Astrocyte (in vitro differentiated cells and primary cell): Measurements from ENCODE around the gene SLC17A5. TPM values are rescaled to one million over a fixed set of nuclear protein-coding genes. Genes with fewer than 3 reads are reported as not detected.

ENCODE experiments used
- DNase-seq: peaks from one replicate; pipeline ENCODE4 v3.0.0-alpha.2; 2010; ENCODE audit warnings: low read depth
- FAIRE-seq: peaks from 2 replicates; lab custom pipeline; 2011; peaks lifted over from hg19 to GRCh38; lab: Jason Lieb, UNC
- H2AFZ ChIP-seq: 2 replicates; pipeline ENCODE4 v1.6.0; 2012; ENCODE audit warnings: low read depth, low read length, inconsistent platforms
- H3K27ac ChIP-seq: 2 replicates; pipeline ENCODE4 v1.5.1; 2011; ENCODE audit warnings: low read depth, low read length, inconsistent platforms
- H3K27me3 ChIP-seq: 2 replicates; pipeline ENCODE4 v1.6.0; 2011; ENCODE audit warnings: low read length, inconsistent platforms; ENCODE audit not compliant: insufficient read depth
- H3K36me3 ChIP-seq: 2 replicates; pipeline ENCODE4 v1.5.1; 2011; ENCODE audit warnings: low read length, inconsistent platforms; ENCODE audit not compliant: insufficient read depth
- H3K4me1 ChIP-seq: 2 replicates; pipeline ENCODE4 v1.5.1; 2011; ENCODE audit warnings: low read length, inconsistent platforms; ENCODE audit not compliant: insufficient read depth
- H3K4me2 ChIP-seq: 2 replicates; pipeline ENCODE4 v1.6.0; 2012; ENCODE audit warnings: low read length, inconsistent platforms
- H3K4me3 ChIP-seq: 2 replicates; pipeline ENCODE4 v1.5.1; 2011; ENCODE audit warnings: low read depth, mild to moderate bottlenecking, low read length, inconsistent platforms; ENCODE audit not compliant: insufficient read depth
- H3K79me2 ChIP-seq: 2 replicates; pipeline ENCODE4 v1.6.0; 2012; ENCODE audit warnings: mild to moderate bottlenecking, low read length, inconsistent platforms; ENCODE audit not compliant: insufficient read depth
- H3K9ac ChIP-seq: 2 replicates; pipeline ENCODE4 v1.6.0; 2012; ENCODE audit warnings: mild to moderate bottlenecking, low read length, inconsistent platforms
- H3K9me3 ChIP-seq: 2 replicates; pipeline ENCODE4 v1.5.1; 2012; ENCODE audit warnings: low read depth, mild to moderate bottlenecking, low read length, inconsistent platforms; ENCODE audit not compliant: insufficient read depth
- H4K20me1 ChIP-seq: 2 replicates; pipeline ENCODE4 v1.6.0; 2012; ENCODE audit warnings: low read length, inconsistent platforms; ENCODE audit not compliant: insufficient read depth
- H3K27ac Mint-ChIP-seq: one replicate; pipeline ENCODE4 v1.8.0; 2021; ENCODE audit warnings: mild to moderate bottlenecking, mixed read lengths; ENCODE audit not compliant: unreplicated experiment
- H3K27me3 Mint-ChIP-seq: one replicate; pipeline ENCODE4 v1.8.0; 2021; ENCODE audit warnings: low read depth, mixed read lengths; ENCODE audit not compliant: unreplicated experiment
- H3K36me3 Mint-ChIP-seq: one replicate; pipeline ENCODE4 v1.8.0; 2021; ENCODE audit warnings: low read depth, mixed read lengths; ENCODE audit not compliant: unreplicated experiment
- H3K4me1 Mint-ChIP-seq: one replicate; pipeline ENCODE4 v1.8.0; 2021; ENCODE audit warnings: low read depth, mixed read lengths; ENCODE audit not compliant: unreplicated experiment
- H3K4me3 Mint-ChIP-seq: one replicate; pipeline ENCODE4 v1.8.0; 2021; ENCODE audit warnings: mild to moderate bottlenecking, moderate library complexity, mixed read lengths; ENCODE audit not compliant: unreplicated experiment
- H3K9me3 Mint-ChIP-seq: one replicate; pipeline ENCODE4 v1.8.0; 2021; ENCODE audit warnings: mild to moderate bottlenecking, mixed read lengths; ENCODE audit not compliant: unreplicated experiment
- EZH2 ChIP-seq: IDR thresholded peaks from 2 replicates; pipeline ENCODE4 v1.6.1; 2012; ENCODE audit warnings: mild to moderate bottlenecking, low read length, inconsistent platforms; ENCODE audit not compliant: insufficient read depth
- total RNA-seq: library from RNA; stranded (reverse); gene quantifications from 2 replicates; pipeline ENCODE4 v1.2.1, GENCODE V29; 2021
- TF ChIP-seq, protein P1 (sequence below): IDR thresholded peaks from 2 replicates; pipeline ENCODE4 v1.5.1; 2011; ENCODE audit warnings: low read depth, mild to moderate bottlenecking, inconsistent platforms, low read length, moderate library complexity; ENCODE audit not compliant: insufficient read depth

The SLC17A5 gene
- total RNA-seq, 1 donor from 2014 or later: 25.5 TPM

DNA sequence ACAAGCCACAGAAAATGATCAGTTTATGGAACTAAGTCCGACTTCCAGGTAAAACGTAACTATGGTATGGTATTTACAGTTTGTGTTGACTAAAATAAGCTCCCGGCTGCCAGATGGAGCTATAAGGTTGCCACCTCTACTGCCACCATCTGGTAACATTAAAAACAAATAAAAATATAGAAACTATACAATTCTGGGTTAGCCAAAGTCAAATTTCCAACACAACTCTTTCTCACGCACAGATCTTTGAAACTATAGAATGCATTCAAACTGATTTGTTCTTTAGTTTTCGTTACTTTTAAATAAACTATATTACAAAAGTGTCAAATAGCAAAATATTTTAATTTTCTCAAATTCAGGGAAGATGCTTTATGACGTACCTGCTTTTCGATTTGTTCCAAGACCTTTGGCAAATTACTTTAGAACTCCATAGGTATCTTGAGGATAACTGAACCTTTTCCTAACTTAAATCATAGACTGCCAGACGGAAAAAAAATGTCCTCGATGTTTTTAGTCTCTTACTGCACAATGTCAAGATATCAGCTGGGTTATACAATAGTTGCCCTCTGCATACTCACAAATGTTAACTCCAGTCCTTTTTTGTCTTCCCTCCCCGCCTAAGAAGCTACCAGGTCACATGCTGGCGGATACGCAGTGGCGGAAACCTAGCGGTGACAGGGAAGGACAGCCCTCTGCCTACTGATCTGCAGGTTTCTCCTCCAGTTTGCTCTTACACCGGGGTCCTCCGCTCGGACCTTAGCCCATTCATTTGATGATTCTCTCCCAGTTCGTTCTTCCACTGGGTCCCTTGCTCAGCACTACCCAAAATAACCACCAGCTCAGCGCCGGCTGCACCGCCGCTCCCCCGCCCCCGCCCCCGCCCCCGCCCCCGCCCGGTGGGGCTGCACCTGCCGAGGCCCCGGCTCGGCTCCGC is 888 bp downstream of the SLC17A5 start:
- peak overlapping the region; percentile 94 for H3K27ac ChIP-seq
- Mint-ChIP-seq H3K27me3 (no peaks in the 10 kb centered on the region), H3K4me1 (peaks cover 12% of the 10 kb centered on the region), H3K27ac (peak overlapping the region; percentile 82), H3K9me3 (no peaks in the 10 kb centered on the region), H3K36me3 (peaks cover 2% of the 10 kb centered on the region), H3K4me3 (peak overlapping the region; percentile 93)
- peak overlapping the region; percentile 82 for H3K4me3 ChIP-seq
- FAIRE-seq: no peak
- H3K9ac ChIP-seq: peak overlapping the region; percentile 97
- no peaks in the 10 kb centered on the region for H3K36me3 ChIP-seq
- peak; percentile 24 for DNase-seq
- H3K4me1 ChIP-seq: peaks cover 16% of the 10 kb centered on the region
- peaks cover 19% of the 10 kb centered on the region for H3K79me2 ChIP-seq
- H2AFZ ChIP-seq: peak overlapping the region; percentile 97
- TF ChIP-seq, protein P1, sequence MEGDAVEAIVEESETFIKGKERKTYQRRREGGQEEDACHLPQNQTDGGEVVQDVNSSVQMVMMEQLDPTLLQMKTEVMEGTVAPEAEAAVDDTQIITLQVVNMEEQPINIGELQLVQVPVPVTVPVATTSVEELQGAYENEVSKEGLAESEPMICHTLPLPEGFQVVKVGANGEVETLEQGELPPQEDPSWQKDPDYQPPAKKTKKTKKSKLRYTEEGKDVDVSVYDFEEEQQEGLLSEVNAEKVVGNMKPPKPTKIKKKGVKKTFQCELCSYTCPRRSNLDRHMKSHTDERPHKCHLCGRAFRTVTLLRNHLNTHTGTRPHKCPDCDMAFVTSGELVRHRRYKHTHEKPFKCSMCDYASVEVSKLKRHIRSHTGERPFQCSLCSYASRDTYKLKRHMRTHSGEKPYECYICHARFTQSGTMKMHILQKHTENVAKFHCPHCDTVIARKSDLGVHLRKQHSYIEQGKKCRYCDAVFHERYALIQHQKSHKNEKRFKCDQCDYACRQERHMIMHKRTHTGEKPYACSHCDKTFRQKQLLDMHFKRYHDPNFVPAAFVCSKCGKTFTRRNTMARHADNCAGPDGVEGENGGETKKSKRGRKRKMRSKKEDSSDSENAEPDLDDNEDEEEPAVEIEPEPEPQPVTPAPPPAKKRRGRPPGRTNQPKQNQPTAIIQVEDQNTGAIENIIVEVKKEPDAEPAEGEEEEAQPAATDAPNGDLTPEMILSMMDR: peak; percentile 38
- TF ChIP-seq EZH2: no peak
- H3K27me3 ChIP-seq: no peaks in the 10 kb centered on the region
- H4K20me1 ChIP-seq: no peaks in the 10 kb centered on the region
- H3K4me2 ChIP-seq: peak overlapping the region; percentile 92
- no peaks in the 10 kb centered on the region for H3K9me3 ChIP-seq

DNA sequence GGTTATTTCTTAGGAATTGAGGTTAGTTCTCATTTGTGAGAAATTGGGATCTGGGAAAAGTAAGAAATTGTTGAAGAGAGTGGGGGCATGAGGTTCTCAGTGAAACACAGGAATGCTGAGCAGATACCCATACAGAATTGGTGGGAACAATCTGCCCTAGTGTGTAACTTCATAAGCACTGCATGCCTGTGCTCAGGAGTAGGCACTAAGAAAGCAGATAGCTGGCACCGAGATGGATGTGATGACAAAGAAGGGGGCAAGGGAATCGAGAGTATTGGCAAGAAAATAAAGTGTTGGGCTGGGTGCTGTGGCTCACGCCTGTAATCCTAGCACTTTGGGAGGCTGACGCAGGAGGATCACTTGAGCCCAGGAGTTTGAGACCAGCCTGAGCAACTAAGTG is 4.0 kb downstream of the SLC17A5 start:
- Histone ChIP-seq H3K4me3 (no peak overlapping the region), H3K79me2 (peaks cover 19% of the 10 kb centered on the region), H3K4me1 (peaks cover 18% of the 10 kb centered on the region), H4K20me1 (no peaks in the 10 kb centered on the region), H3K36me3 (no peaks in the 10 kb centered on the region), H3K9me3 (no peaks in the 10 kb centered on the region), H3K9ac (no peak overlapping the region), H3K4me2 (no peak overlapping the region), H2AFZ (no peak overlapping the region), H3K27me3 (no peaks in the 10 kb centered on the region), H3K27ac (no peak overlapping the region)
- Mint-ChIP-seq H3K4me1 (peaks cover 13% of the 10 kb centered on the region), H3K27ac (no peak overlapping the region), H3K9me3 (no peaks in the 10 kb centered on the region), H3K4me3 (peak overlapping the region; percentile 47), H3K27me3 (no peaks in the 10 kb centered on the region), H3K36me3 (peaks cover 2% of the 10 kb centered on the region)
- no peak for TF ChIP-seq EZH2
- TF ChIP-seq, protein P1: no peak
- no peak for DNase-seq
- FAIRE-seq: no peak

DNA sequence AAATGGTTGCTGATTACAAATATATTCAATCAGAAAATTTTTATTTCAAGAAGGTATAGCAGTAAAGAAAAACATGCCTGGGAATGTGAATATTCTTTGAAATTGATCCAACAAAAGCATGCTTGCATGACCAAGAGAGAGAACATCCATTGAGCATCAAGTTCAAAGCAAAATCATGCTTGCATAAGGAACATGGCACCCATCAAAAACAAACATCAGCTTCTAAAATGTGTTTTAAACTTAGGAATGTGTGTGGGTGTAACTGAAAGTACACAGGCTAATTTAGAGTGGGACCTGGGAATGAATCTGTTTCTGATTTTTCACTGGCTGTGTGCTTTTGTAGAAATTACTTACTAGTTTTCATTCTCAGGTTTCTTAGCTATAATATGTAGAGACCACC is 5.6 kb downstream of the SLC17A5 start:
- H3K36me3 Mint-ChIP-seq: peaks cover 2% of the 10 kb centered on the region
- TF ChIP-seq, protein P1: no peak
- TF ChIP-seq EZH2: no peak
- Histone ChIP-seq H3K27me3 (no peaks in the 10 kb centered on the region), H3K27ac (no peak overlapping the region), H3K4me1 (peaks cover 13% of the 10 kb centered on the region), H3K9me3 (no peaks in the 10 kb centered on the region), H3K4me2 (peak overlapping the region; percentile 77), H3K36me3 (no peaks in the 10 kb centered on the region), H3K4me3 (peak overlapping the region; percentile 26), H4K20me1 (no peaks in the 10 kb centered on the region), H2AFZ (no peak overlapping the region), H3K9ac (no peak overlapping the region), H3K79me2 (peaks cover 15% of the 10 kb centered on the region)
- peaks cover 10% of the 10 kb centered on the region for H3K4me1 Mint-ChIP-seq
- H3K27me3 Mint-ChIP-seq: no peaks in the 10 kb centered on the region
- no peak overlapping the region for H3K4me3 Mint-ChIP-seq
- no peak overlapping the region for H3K27ac Mint-ChIP-seq
- DNase-seq (peak; percentile 38), FAIRE-seq (peak; percentile 20)
- H3K9me3 Mint-ChIP-seq: no peaks in the 10 kb centered on the region
